Keratinocyte (primary cell): Measurements from ENCODE around the gene BTNL3. TPM values are rescaled to one million over a fixed set of nuclear protein-coding genes. Genes with fewer than 3 reads are reported as not detected.

Source experiments
- DNase-seq: peaks from one replicate; pipeline ENCODE4 v3.0.0-alpha.2; 2011; ENCODE audit warnings: low read depth, missing footprints, low spot score
- FAIRE-seq: peaks from 2 replicates; lab custom pipeline; 2011; peaks lifted over from hg19 to GRCh38; lab: Jason Lieb, UNC
- H2AFZ ChIP-seq: 2 replicates; pipeline ENCODE4 v1.6.0; 2012; ENCODE audit warnings: low read length, control low read depth, inconsistent platforms; ENCODE audit not compliant: control insufficient read depth
- H3K27ac ChIP-seq: 2 replicates; pipeline ENCODE4 v1.5.1; 2011; ENCODE audit warnings: low read length; ENCODE audit not compliant: control insufficient read depth, insufficient read depth
- H3K27me3 ChIP-seq: 3 replicates; pipeline ENCODE4 v1.6.0; 2011; ENCODE audit warnings: low read length; ENCODE audit not compliant: control insufficient read depth, insufficient read depth; ENCODE audit errors: extremely low read depth
- H3K36me3 ChIP-seq, 2 experiments: 2 replicates in 1 of 2; 3 replicates in 1 of 2; pipeline ENCODE4 v1.5.1; 2011; ENCODE audit warnings: low read length in 2 of 2, mild to moderate bottlenecking in 1 of 2; ENCODE audit not compliant: control insufficient read depth in 2 of 2, insufficient read depth in 2 of 2; ENCODE audit errors: extremely low read depth in 1 of 2
- H3K4me1 ChIP-seq: 3 replicates; pipeline ENCODE4 v1.5.1; 2011; ENCODE audit warnings: low read length; ENCODE audit not compliant: control insufficient read depth, insufficient read depth; ENCODE audit errors: extremely low read depth
- H3K4me2 ChIP-seq: 3 replicates; pipeline ENCODE4 v1.6.0; 2011; ENCODE audit warnings: low read depth, low read length; ENCODE audit not compliant: control insufficient read depth, insufficient read depth; ENCODE audit errors: extremely low read depth
- H3K4me3 ChIP-seq, 3 experiments: fragments of 200-600 bp in 1 of 3; sonication (generic) in 1 of 3; 2 replicates in 2 of 3; 3 replicates in 1 of 3; pipeline ENCODE4 v1.5.1; 2011 to 2016; ENCODE audit warnings: low read length in 3 of 3, mild to moderate bottlenecking in 3 of 3, control low read depth in 2 of 3, inconsistent platforms in 1 of 3, low read depth in 1 of 3, mixed read lengths in 1 of 3, mixed run types in 1 of 3, moderate library complexity in 1 of 3; ENCODE audit not compliant: control insufficient read depth in 2 of 3, insufficient read depth in 2 of 3; ENCODE audit errors: extremely low read depth in 1 of 3
- H3K79me2 ChIP-seq: 2 replicates; pipeline ENCODE4 v1.6.0; 2012; ENCODE audit warnings: low read length; ENCODE audit not compliant: control insufficient read depth, insufficient read depth
- H3K9ac ChIP-seq: 3 replicates; pipeline ENCODE4 v1.6.0; 2011; ENCODE audit warnings: low read length; ENCODE audit not compliant: control insufficient read depth, insufficient read depth; ENCODE audit errors: extremely low read depth
- H3K9me1 ChIP-seq: 3 replicates; pipeline ENCODE4 v1.6.0; 2011; ENCODE audit warnings: low read length; ENCODE audit not compliant: control insufficient read depth, insufficient read depth; ENCODE audit errors: extremely low read depth
- H3K9me3 ChIP-seq: 2 replicates; pipeline ENCODE4 v1.5.1; 2012; ENCODE audit warnings: low read depth, low read length; ENCODE audit not compliant: control insufficient read depth
- H4K20me1 ChIP-seq: 3 replicates; pipeline ENCODE4 v1.6.0; 2011; ENCODE audit warnings: low read length; ENCODE audit not compliant: control insufficient read depth, insufficient read depth; ENCODE audit errors: extremely low read depth
- EZH2 ChIP-seq: IDR thresholded peaks from one replicate; pipeline ENCODE4 v1.6.1; 2012; ENCODE audit warnings: inconsistent platforms, mild to moderate bottlenecking, low read length, moderate library complexity
- dilution Hi-C: fragments of 300-500 bp; cut with MboI; formaldehyde crosslinking; loops from one replicate; pipeline ENCODE4 v1.7.0; 2020; ENCODE audit warnings: low sequenced_read_pairs; ENCODE audit not compliant: extremely low pct_ligation_motif_present
- polyA plus RNA-seq, 5 experiments: library from polyadenylated mRNA; depleted of rRNA in 3 of 5; stranded (reverse) in 3 of 5; stranded (forward) in 1 of 5; unstranded in 1 of 5; fragments of >200 nt; gene quantifications; 1 replicate in 1 of 5; 2 replicates in 3 of 5; 3 replicates in 1 of 5; pipeline versions ENCODE4 v1.2.1 to v1.2.3, GENCODE V29; 2011 to 2012; ENCODE audit warnings: missing spikeins in 2 of 5, low read depth in 1 of 5, low replicate concordance in 1 of 5
- TF ChIP-seq, protein P1 (sequence below), 3 experiments: IDR thresholded peaks in 1 of 3; conservative IDR thresholded peaks in 1 of 3; optimal IDR thresholded peaks in 1 of 3; 2 replicates in 2 of 3; 3 replicates in 1 of 3; pipeline versions ENCODE3 to v1.5.1; 2011; ENCODE audit warnings: low read length in 3 of 3, mild to moderate bottlenecking in 3 of 3, moderate library complexity in 2 of 3, control low read depth in 1 of 3, inconsistent platforms in 1 of 3; ENCODE audit not compliant: insufficient read depth in 2 of 3; ENCODE audit errors: extremely low read depth in 1 of 3

The BTNL3 gene
- polyA plus RNA-seq, 1 donor (not counting 4 experiments of a cell fraction or from before 2014, with no cell fraction given) = not detected

DNA sequence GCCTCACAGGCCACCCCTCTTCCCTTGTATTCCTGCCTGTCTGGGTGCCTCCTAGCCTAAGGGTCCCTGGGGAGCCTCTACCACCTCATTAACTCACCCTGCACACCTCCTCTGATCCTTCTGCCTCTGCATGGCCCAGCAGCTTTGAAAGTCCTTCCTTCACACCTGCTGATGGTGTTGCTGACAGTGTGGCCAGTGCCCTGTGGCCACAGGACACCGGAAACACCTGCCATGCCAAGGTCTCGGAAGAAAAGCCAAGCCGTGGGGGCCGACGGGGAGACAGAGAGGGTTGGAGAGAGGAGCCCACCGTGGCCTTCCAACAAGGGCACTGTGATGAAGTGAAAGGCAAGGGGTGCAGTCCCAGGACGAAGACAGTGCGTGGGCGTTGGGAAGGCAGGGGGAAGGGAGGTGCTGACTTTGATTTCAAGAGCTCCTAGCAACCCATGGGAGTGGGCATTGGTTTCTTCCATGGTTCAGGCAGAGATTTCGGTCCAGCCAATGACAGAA is 55.5 kb downstream of the BTNL3 start:
- Histone ChIP-seq H4K20me1 (no peaks in the 10 kb centered on the region), H3K27ac (no peak overlapping the region), H3K9me1 (no peaks in the 10 kb centered on the region), H3K36me3 (no peaks in the 10 kb centered on the region), H3K9me3 (no peaks in the 10 kb centered on the region), H3K9ac (no peak overlapping the region), H3K4me2 (no peak overlapping the region), H3K4me1 (no peaks in the 10 kb centered on the region), H3K27me3 (peaks cover 11% of the 10 kb centered on the region), H3K4me3 (no peak overlapping the region), H3K79me2 (no peaks in the 10 kb centered on the region), H2AFZ (no peak overlapping the region)
- dilution Hi-C loops = no loop called here
- FAIRE-seq = no peak
- no peak for DNase-seq
- TF ChIP-seq EZH2 = no peak
- TF ChIP-seq, protein P1, sequence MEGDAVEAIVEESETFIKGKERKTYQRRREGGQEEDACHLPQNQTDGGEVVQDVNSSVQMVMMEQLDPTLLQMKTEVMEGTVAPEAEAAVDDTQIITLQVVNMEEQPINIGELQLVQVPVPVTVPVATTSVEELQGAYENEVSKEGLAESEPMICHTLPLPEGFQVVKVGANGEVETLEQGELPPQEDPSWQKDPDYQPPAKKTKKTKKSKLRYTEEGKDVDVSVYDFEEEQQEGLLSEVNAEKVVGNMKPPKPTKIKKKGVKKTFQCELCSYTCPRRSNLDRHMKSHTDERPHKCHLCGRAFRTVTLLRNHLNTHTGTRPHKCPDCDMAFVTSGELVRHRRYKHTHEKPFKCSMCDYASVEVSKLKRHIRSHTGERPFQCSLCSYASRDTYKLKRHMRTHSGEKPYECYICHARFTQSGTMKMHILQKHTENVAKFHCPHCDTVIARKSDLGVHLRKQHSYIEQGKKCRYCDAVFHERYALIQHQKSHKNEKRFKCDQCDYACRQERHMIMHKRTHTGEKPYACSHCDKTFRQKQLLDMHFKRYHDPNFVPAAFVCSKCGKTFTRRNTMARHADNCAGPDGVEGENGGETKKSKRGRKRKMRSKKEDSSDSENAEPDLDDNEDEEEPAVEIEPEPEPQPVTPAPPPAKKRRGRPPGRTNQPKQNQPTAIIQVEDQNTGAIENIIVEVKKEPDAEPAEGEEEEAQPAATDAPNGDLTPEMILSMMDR (optimal IDR thresholded peaks at IDR 0.05 in 1 of 3, IDR thresholded peaks at IDR 0.05 in 1 of 3, conservative IDR thresholded peaks at IDR 0.05 in 1 of 3; ENCODE audit: extremely low read depth in 1 of 3, insufficient read depth in 2 of 3, low read length in 3 of 3) = no peak

DNA sequence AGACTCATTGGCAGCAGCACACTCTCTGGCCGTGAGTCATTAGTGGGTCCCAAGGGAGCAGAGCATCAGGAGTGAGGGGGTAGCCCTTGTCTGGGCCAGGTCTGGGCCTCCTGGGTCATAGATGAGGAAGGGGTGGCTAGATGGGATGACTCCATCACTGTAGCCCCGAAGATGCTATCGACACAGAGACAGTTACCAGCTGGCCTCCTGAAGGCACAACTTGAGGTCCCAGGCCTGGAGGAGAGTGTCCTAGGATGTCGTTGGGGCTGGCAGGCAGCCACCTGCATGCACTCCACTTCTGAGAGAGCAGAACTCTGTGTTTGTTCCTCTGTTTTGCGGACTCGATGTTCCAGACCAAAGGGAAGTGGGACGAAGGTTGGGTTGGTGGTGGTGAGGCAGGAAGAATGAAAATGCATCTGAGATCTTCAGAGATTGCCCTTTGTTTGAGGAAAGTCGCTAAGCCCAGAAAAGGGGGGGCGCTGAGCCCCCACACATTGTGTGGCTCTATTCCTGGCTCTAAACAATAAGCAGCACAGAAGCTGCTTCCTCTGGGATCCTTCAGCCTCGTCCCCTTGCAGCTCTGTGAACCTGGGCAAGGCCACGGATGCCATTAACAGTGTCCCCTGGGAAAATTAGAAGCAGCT is 56.1 kb downstream of the BTNL3 start:
- Histone ChIP-seq H3K4me3 (no peak overlapping the region), H3K4me1 (no peaks in the 10 kb centered on the region), H3K4me2 (no peak overlapping the region), H3K36me3 (no peaks in the 10 kb centered on the region), H4K20me1 (no peaks in the 10 kb centered on the region), H2AFZ (no peak overlapping the region), H3K27ac (no peak overlapping the region), H3K79me2 (no peaks in the 10 kb centered on the region), H3K27me3 (peaks cover 11% of the 10 kb centered on the region), H3K9me1 (no peaks in the 10 kb centered on the region), H3K9me3 (no peaks in the 10 kb centered on the region), H3K9ac (no peak overlapping the region)
- TF ChIP-seq EZH2 = no peak
- TF ChIP-seq, protein P1 (optimal IDR thresholded peaks at IDR 0.05 in 1 of 3, IDR thresholded peaks at IDR 0.05 in 1 of 3, conservative IDR thresholded peaks at IDR 0.05 in 1 of 3; ENCODE audit: extremely low read depth in 1 of 3, insufficient read depth in 2 of 3, low read length in 3 of 3) = no peak
- FAIRE-seq (no peak), DNase-seq (no peak)
- dilution Hi-C loops = no loop called here
